ENCODE data around the gene RFX5. TPM values are rescaled to one million over a fixed set of nuclear protein-coding genes. Genes with fewer than 3 reads are reported as not detected.

The RFX5 gene
- total RNA-seq, 1 experiment from 2014 or later = 34.1 TPM

GRCh38 chr1:151342021-151342420 is 5.0 kb downstream of the RFX5 start:
- intact Hi-C loops (cut with micrococcal nuclease) = loop anchor here (5.0 to 10.0 kb wide), 2 partner anchors 60 to 493 kb away; partner anchors contain the start of genes C2CD4D, RORC and ZNF687
- Histone ChIP-seq H4K20me1 (ENCODE audit: low read length) (no peaks in the 10 kb centered on the region), H3K9ac (ENCODE audit: low read length) (no peak overlapping the region), H3K9me2 (replicated peaks; ENCODE audit: low read length) (no peaks in the 10 kb centered on the region), H3K4me3 (ENCODE audit: low read length) (no peak overlapping the region), H3K4me2 (ENCODE audit: low read length) (no peak overlapping the region), H3K4me1 (ENCODE audit: insufficient read depth, low read length) (peaks cover 12% of the 10 kb centered on the region), H3K9me3 (ENCODE audit: low read length) (no peaks in the 10 kb centered on the region), H3K79me2 (ENCODE audit: low read length) (peaks cover 11% of the 10 kb centered on the region), H3K36me3 (ENCODE audit: low read depth, low read length) (no peaks in the 10 kb centered on the region; the same call in 1 of the 2 replicates), H3F3A (ENCODE audit: low read length, unreplicated experiment) (no peaks in the 10 kb centered on the region), H3K27me3 (ENCODE audit: low read length) (no peaks in the 10 kb centered on the region), H2AFZ (ENCODE audit: low read length) (no peak overlapping the region), H3K27ac (ENCODE audit: low read length) (no peak overlapping the region)
- ChIA-PET POLR2A (ENCODE audit: unreplicated experiment) (interaction anchor here (1.6 kb wide), 1 partner anchor 41 kb away, joined by 10 read pairs; no protein-coding TSS in a partner anchor), CTCF (interaction anchor here (2.8 kb wide), 1 partner anchor 41 kb away, joined by 88 read pairs; no protein-coding TSS in a partner anchor)
- no peak for TF ChIP-seq EZH2phosphoT487 (IDR thresholded peaks at IDR 0.05; ENCODE audit: borderline replicate concordance, low read length)
- TF ChIP-seq EZH2 (IDR thresholded peaks at IDR 0.05; ENCODE audit: low read length, unreplicated experiment) = no peak
- no peak for TF ChIP-seq CTCF (conservative IDR thresholded peaks at IDR 0.05; ENCODE audit: low read depth, low read length)
- DNase-seq (peak; percentile 13), ATAC-seq (peak; percentile 23)
- no TSS peak for BruUV-seq (replicated peaks)

GRCh38 chr1:151340870-151341754 is 5.9 kb downstream of the RFX5 start:
- no peak overlapping the region for H3K27ac ChIP-seq (ENCODE audit: low read length)
- H3K9me2 ChIP-seq (replicated peaks; ENCODE audit: low read length) = no peaks in the 10 kb centered on the region
- H3F3A ChIP-seq (ENCODE audit: low read length, unreplicated experiment) = no peaks in the 10 kb centered on the region
- DNase-seq = peak; percentile 93
- no peaks in the 10 kb centered on the region for H3K27me3 ChIP-seq (ENCODE audit: low read length)
- H3K79me2 ChIP-seq (ENCODE audit: low read length) = peaks cover 6% of the 10 kb centered on the region; the same call in 1 of the 2 replicates
- peaks cover 6% of the 10 kb centered on the region for H3K4me1 ChIP-seq (ENCODE audit: insufficient read depth, low read length)
- POLR2A ChIA-PET (ENCODE audit: unreplicated experiment) = interaction anchor here (0.5 to 1.6 kb wide), 3 partner anchors 28 to 40 kb away, joined by 3 to 10 read pairs (median 3); no protein-coding TSS in a partner anchor
- no peaks in the 10 kb centered on the region for H4K20me1 ChIP-seq (ENCODE audit: low read length)
- intact Hi-C loops (cut with micrococcal nuclease) = loop anchor here (1.0 to 10.0 kb wide), 4 partner anchors 14 to 494 kb away; partner anchors contain the start of genes C2CD4D, PI4KB, RORC and ZNF687
- CTCF ChIA-PET = interaction anchor here (0.5 to 3.0 kb wide), 11 partner anchors 10 to 241 kb away, joined by 3 to 88 read pairs (median 7); partner anchors contain the start of genes PI4KB, PSMB4 and ZNF687
- H3K36me3 ChIP-seq (ENCODE audit: low read depth, low read length) = no peaks in the 10 kb centered on the region; the same call in 1 of the 2 replicates
- ATAC-seq = peak; percentile 93
- TF ChIP-seq EZH2phosphoT487 (IDR thresholded peaks at IDR 0.05; ENCODE audit: borderline replicate concordance, low read length) (no peak), EZH2 (IDR thresholded peaks at IDR 0.05; ENCODE audit: low read length, unreplicated experiment) (no peak), CTCF (conservative IDR thresholded peaks at IDR 0.05; ENCODE audit: low read depth, low read length) (peak; percentile 95)
- BruUV-seq (replicated peaks) = no TSS peak
- no peak overlapping the region for H2AFZ ChIP-seq (ENCODE audit: low read length)
- peak overlapping the region; percentile 50; the same call in 1 of the 2 replicates for H3K4me2 ChIP-seq (ENCODE audit: low read length)
- H3K9ac ChIP-seq (ENCODE audit: low read length) = no peak overlapping the region
- no peak overlapping the region for H3K4me3 ChIP-seq (ENCODE audit: low read length)
- no peaks in the 10 kb centered on the region for H3K9me3 ChIP-seq (ENCODE audit: low read length)

Data from PC-3 (cell line).